ENCODE measurements around the gene INAFM2. TPM values are rescaled to one million over a fixed set of nuclear protein-coding genes. Genes with fewer than 3 reads are reported as not detected.
A peak's percentile ranks its signal among the peaks of the same experiment; 100 is the strongest.

Gene INAFM2
- total RNA-seq, 1 experiment from 2014 or later, result 10.2 TPM

- DNase-seq (ENCODE audit: low spot score), result no peak
Measured at GRCh38 chr15:40287505-40287904, 36.0 kb upstream of the INAFM2 start.

GRCh38 chr15:40287968-40288367, 35.5 kb upstream of the INAFM2 start:
- no peak for DNase-seq (ENCODE audit: low spot score)

- peak; percentile 74 for DNase-seq (ENCODE audit: low spot score)
Measured at GRCh38 chr15:40289140-40289775, 34.2 kb upstream of the INAFM2 start.

GRCh38 chr15:40290545-40290917, 33.0 kb upstream of the INAFM2 start:
- no peak for DNase-seq (ENCODE audit: low spot score)

- peak; percentile 41 for DNase-seq (ENCODE audit: low spot score)
Measured at GRCh38 chr15:40290918-40291574, 32.4 kb upstream of the INAFM2 start.

GRCh38 chr15:40292246-40292645, 31.2 kb upstream of the INAFM2 start:
- DNase-seq (ENCODE audit: low spot score), result no peak

GRCh38 chr15:40293006-40293405, 30.5 kb upstream of the INAFM2 start:
- DNase-seq (ENCODE audit: low spot score), result no peak

GRCh38 chr15:40293905-40294895, 29.3 kb upstream of the INAFM2 start:
- DNase-seq (ENCODE audit: low spot score), result no peak

- no peak for DNase-seq (ENCODE audit: low spot score)
Measured at GRCh38 chr15:40295297-40295696, 28.2 kb upstream of the INAFM2 start.

GRCh38 chr15:40295877-40296560, 27.5 kb upstream of the INAFM2 start:
- no peak for DNase-seq (ENCODE audit: low spot score)

- no peak for DNase-seq (ENCODE audit: low spot score)
Measured at GRCh38 chr15:40296561-40297230, 26.8 kb upstream of the INAFM2 start.

GRCh38 chr15:40297356-40297755, 26.1 kb upstream of the INAFM2 start:
- DNase-seq (ENCODE audit: low spot score), result no peak

- no peak for DNase-seq (ENCODE audit: low spot score)
Measured at GRCh38 chr15:40298216-40298935, 25.1 kb upstream of the INAFM2 start.

- no peak for DNase-seq (ENCODE audit: low spot score)
Measured at GRCh38 chr15:40300367-40300766, 23.1 kb upstream of the INAFM2 start.

- DNase-seq (ENCODE audit: low spot score), result no peak
Measured at GRCh38 chr15:40300771-40301170, 22.7 kb upstream of the INAFM2 start.

- no peak for DNase-seq (ENCODE audit: low spot score)
Measured at GRCh38 chr15:40301467-40302179, 21.9 kb upstream of the INAFM2 start.

GRCh38 chr15:40302288-40302886, 21.1 kb upstream of the INAFM2 start:
- no peak for DNase-seq (ENCODE audit: low spot score)

- no peak for DNase-seq (ENCODE audit: low spot score)
Measured at GRCh38 chr15:40302981-40303380, 20.5 kb upstream of the INAFM2 start.

- DNase-seq (ENCODE audit: low spot score), result no peak
Measured at GRCh38 chr15:40303576-40303975, 19.9 kb upstream of the INAFM2 start.
